ENCODE results near the gene ETAA1. TPM values are rescaled to one million over a fixed set of nuclear protein-coding genes. Genes with fewer than 3 reads are reported as not detected.

ETAA1 gene
- total RNA-seq, 3 donors from 2014 or later (not counting 1 experiment from before 2014, with no cell fraction given): 9.6 to 12.3 (median 10.3) TPM

GRCh38 chr2:67400560-67401485 is 3.7 kb downstream of the ETAA1 start:
- no peaks in the 10 kb centered on the region for H3K9me3 ChIP-seq (ENCODE audit: control insufficient read depth, insufficient read depth, low read length)
- H3K4me1 ChIP-seq (ENCODE audit: control insufficient read depth, insufficient read depth, low read length): peaks cover 6% of the 10 kb centered on the region
- no peak overlapping the region for H3K27ac Mint-ChIP-seq
- WGBS (ENCODE audit: insufficient coverage): 100% methylated on average over 2 of the region's 4 CpGs
- H3K4me3 ChIP-seq (ENCODE audit: low read length): no peak overlapping the region
- peaks cover 4% of the 10 kb centered on the region for H3K36me3 Mint-ChIP-seq
- H3K4me1 Mint-ChIP-seq: peaks cover 17 to 22% of the 10 kb centered on the region in 2 donors
- TF ChIP-seq CTCF (IDR thresholded peaks at IDR 0.05): no peak
- intact Hi-C loops (cut with micrococcal nuclease): no loop called here
- H3K27ac ChIP-seq (ENCODE audit: low read length): no peak overlapping the region
- H3K9me3 Mint-ChIP-seq: no peaks in the 10 kb centered on the region
- peaks cover 25% of the 10 kb centered on the region for H3K36me3 ChIP-seq (ENCODE audit: control insufficient read depth, insufficient read depth, low read length)
- ATAC-seq: no peak
- no peak overlapping the region for H3K4me3 Mint-ChIP-seq
- no peak for DNase-seq
- H3K27me3 Mint-ChIP-seq (ENCODE audit: low read depth in 2 of 2): no peaks in the 10 kb centered on the region
- H3K27me3 ChIP-seq (ENCODE audit: control insufficient read depth, insufficient read depth, low read length): no peaks in the 10 kb centered on the region

GRCh38 chr2:67408346-67408745 is 11.2 kb downstream of the ETAA1 start:
- ATAC-seq: no peak
- H3K36me3 Mint-ChIP-seq: peaks cover 27% of the 10 kb centered on the region

GRCh38 chr2:67412424-67412823 is 15.3 kb downstream of the ETAA1 start:
- H3K9me3 Mint-ChIP-seq: no peaks in the 10 kb centered on the region
- 94% methylated on average over 3 of the region's 3 CpGs for WGBS (ENCODE audit: insufficient coverage)

More at GRCh38 chr2:67408346-67408745, 11.2 kb downstream of the ETAA1 start:
- no peak for DNase-seq
- Histone ChIP-seq H3K36me3 (ENCODE audit: control insufficient read depth, insufficient read depth, low read length) (peaks cover 32% of the 10 kb centered on the region), H3K27me3 (ENCODE audit: control insufficient read depth, insufficient read depth, low read length) (no peaks in the 10 kb centered on the region), H3K27ac (ENCODE audit: low read length) (no peak overlapping the region), H3K4me3 (ENCODE audit: low read length) (no peak overlapping the region), H3K4me1 (ENCODE audit: control insufficient read depth, insufficient read depth, low read length) (no peaks in the 10 kb centered on the region), H3K9me3 (ENCODE audit: control insufficient read depth, insufficient read depth, low read length) (no peaks in the 10 kb centered on the region)
- Mint-ChIP-seq H3K9me3 (no peaks in the 10 kb centered on the region), H3K27me3 (ENCODE audit: low read depth in 2 of 2) (no peaks in the 10 kb centered on the region), H3K4me3 (no peak overlapping the region), H3K27ac (no peak overlapping the region), H3K4me1 (peaks cover 8 to 13% of the 10 kb centered on the region in 2 donors)
- TF ChIP-seq CTCF (IDR thresholded peaks at IDR 0.05): no peak
- intact Hi-C loops (cut with micrococcal nuclease): no loop called here

More at GRCh38 chr2:67412424-67412823, 15.3 kb downstream of the ETAA1 start:
- H3K27me3 ChIP-seq (ENCODE audit: control insufficient read depth, insufficient read depth, low read length): no peaks in the 10 kb centered on the region
- H3K27ac ChIP-seq (ENCODE audit: low read length): no peak overlapping the region
- no peak overlapping the region for H3K4me3 ChIP-seq (ENCODE audit: low read length)
- H3K4me3 Mint-ChIP-seq: no peak overlapping the region
- no peak overlapping the region for H3K27ac Mint-ChIP-seq
- ATAC-seq: no peak
- peaks cover 7% of the 10 kb centered on the region for H3K36me3 ChIP-seq (ENCODE audit: control insufficient read depth, insufficient read depth, low read length)
- H3K36me3 Mint-ChIP-seq: peaks cover 17% of the 10 kb centered on the region
- H3K4me1 Mint-ChIP-seq: no peaks in the 10 kb centered on the region
- H3K27me3 Mint-ChIP-seq (ENCODE audit: low read depth in 2 of 2): no peaks in the 10 kb centered on the region
- no peak for DNase-seq
- TF ChIP-seq CTCF (IDR thresholded peaks at IDR 0.05): no peak
- H3K9me3 ChIP-seq (ENCODE audit: control insufficient read depth, insufficient read depth, low read length): no peaks in the 10 kb centered on the region
- intact Hi-C loops (cut with micrococcal nuclease): no loop called here
- H3K4me1 ChIP-seq (ENCODE audit: control insufficient read depth, insufficient read depth, low read length): no peaks in the 10 kb centered on the region

All from natural killer cell (primary cell).